HepG2 (cell line): ENCODE results near the gene PPCDC. TPM values are rescaled to one million over a fixed set of nuclear protein-coding genes. Genes with fewer than 3 reads are reported as not detected.
"Not testable (repeated sequence)": the region's sequence is repeated elsewhere in the genome, so short reads cannot be mapped to it uniquely, and the experiment has no call there.

Experiments used
- ATAC-seq: fragments of 200-7000 bp; cut with Tn5 transposase; 3 replicates; pipeline ENCODE4 v1.9.1; 2020; ENCODE audit warnings: mild to moderate bottlenecking, moderate library complexity
- BruUV-seq: library from RNA; stranded (reverse); fragments of 400-500 nt; replicated peaks from 2 replicates; lab custom pipeline; 2021; lab: Mats Ljungman, UMichigan
- CTCF ChIA-PET: fragments of 300-600 bp; formaldehyde crosslinking; extraction: SDS; loops from one replicate; lab custom pipeline; 2021; ENCODE audit warnings: low total read pairs, inconsistent platforms, low intra/inter-chr PET ratio; lab: Yijun Ruan, JAX
- POLR2A ChIA-PET: fragments of 350-600 bp; sonication (Branson Sonifier 250); formaldehyde crosslinking; loops from one replicate; lab custom pipeline; 2020; ENCODE audit warnings: antibody characterized with exemption, inconsistent platforms; lab: Yijun Ruan, JAX
- DNase-seq: peaks from one replicate; pipeline ENCODE4 v3.0.0-alpha.2; 2015; ENCODE audit warnings: low spot score
- FAIRE-seq: peaks from 3 replicates; lab custom pipeline; 2011; peaks lifted over from hg19 to GRCh38; lab: Jason Lieb, UNC
- H2AFZ ChIP-seq: one replicate; pipeline ENCODE4 v1.6.1; 2011; ENCODE audit warnings: low read length, inconsistent platforms
- H3K27ac ChIP-seq: fragments of 300-600 bp; 3 replicates; pipeline ENCODE4 v1.8.0; 2011; ENCODE audit warnings: mixed run types, mild to moderate bottlenecking, mixed read lengths, low read length, inconsistent platforms; ENCODE audit not compliant: insufficient read depth; ENCODE audit errors: extremely low read length
- H3K27me3 ChIP-seq, 2 experiments: fragments of 200-600 bp in 1 of 2; 2 replicates in 1 of 2; 3 replicates in 1 of 2; pipeline versions ENCODE4 v1.6.0 to v1.8.0; 2011; ENCODE audit warnings: low read length in 2 of 2, mild to moderate bottlenecking in 2 of 2, moderate library complexity in 2 of 2, inconsistent platforms in 1 of 2; ENCODE audit not compliant: insufficient read depth in 2 of 2, control insufficient read depth in 1 of 2
- H3K36me3 ChIP-seq, 2 experiments: fragments of 200-600 bp in 1 of 2; replicated peaks in 1 of 2; 2 replicates in 1 of 2; 3 replicates in 1 of 2; pipeline versions ENCODE4 v1.5.1 to v1.8.0; 2011; ENCODE audit warnings: low read length in 2 of 2, inconsistent platforms in 1 of 2; ENCODE audit not compliant: insufficient read depth in 2 of 2, control insufficient read depth in 1 of 2
- H3K4me1 ChIP-seq: 2 replicates; pipeline ENCODE4 v1.5.1; 2012; ENCODE audit warnings: low read length, inconsistent platforms; ENCODE audit not compliant: insufficient read depth
- H3K4me2 ChIP-seq: 2 replicates; pipeline ENCODE4 v1.6.0; 2011; ENCODE audit warnings: low read depth, low read length, inconsistent platforms
- H3K4me3 ChIP-seq, 3 experiments: fragments of 200-600 bp in 1 of 3; sonication (generic), shearing (Covaris generic) in 1 of 3; replicated peaks in 1 of 3; 2 replicates each; pipeline ENCODE4 v1.5.1; 2011 to 2016; ENCODE audit warnings: low read length in 3 of 3, inconsistent platforms in 2 of 3, low read depth in 2 of 3, mild to moderate bottlenecking in 2 of 3, control low read depth in 1 of 3, mixed read lengths in 1 of 3; ENCODE audit not compliant: insufficient read depth in 1 of 3
- H3K79me2 ChIP-seq: one replicate; pipeline ENCODE4 v1.6.1; 2011; ENCODE audit warnings: low read length, inconsistent platforms; ENCODE audit not compliant: insufficient read depth
- H3K9ac ChIP-seq: 2 replicates; pipeline ENCODE4 v1.6.0; 2011; ENCODE audit warnings: mild to moderate bottlenecking, low read depth, low read length, inconsistent platforms; ENCODE audit not compliant: insufficient read depth
- H3K9me3 ChIP-seq: 2 replicates; pipeline ENCODE4 v1.5.1; 2012; ENCODE audit warnings: mild to moderate bottlenecking, low read length
- H4K20me1 ChIP-seq: 2 replicates; pipeline ENCODE4 v1.6.0; 2011; ENCODE audit warnings: inconsistent platforms, mild to moderate bottlenecking, low read length, moderate library complexity; ENCODE audit not compliant: insufficient read depth
- JDP2 ChIP-seq: sonication (generic); formaldehyde crosslinking; IDR thresholded peaks from 2 replicates; pipeline ENCODE4 v1.8.1; 2022; ENCODE audit warnings: missing genetic modification reagents, borderline replicate concordance
- NFKBIZ ChIP-seq: IDR thresholded peaks from 2 replicates; pipeline ENCODE4 v1.6.1; 2018; ENCODE audit warnings: missing genetic modification reagents, missing compliant biosample characterization
- RFX5 ChIP-seq: IDR thresholded peaks from 2 replicates; pipeline ENCODE4 v1.6.1; 2011; ENCODE audit warnings: low read depth, low read length, improper control_type of control experiment
- ZNF7 ChIP-seq: IDR thresholded peaks from 2 replicates; pipeline ENCODE4 v1.6.1; 2016; ENCODE audit warnings: missing biosample characterization, missing genetic modification reagents
- WGBS: methylation state at CpG from one replicate; pipeline ENCODE4 v1.1.6; 2017; ENCODE audit warnings: low lambda C conversion rate; 5-methylcytosine and 5-hydroxymethylcytosine counted together
- in situ Hi-C: cut with HindIII; loops from 2 replicates; pipeline ENCODE4 v1.10.0; 2017; ENCODE audit warnings: low pct_unique_long_range_greater_than_20kb; ENCODE audit not compliant: extremely low pct_ligation_motif_present
- intact Hi-C: fragments of 100-400 bp; cut with micrococcal nuclease; formaldehyde crosslinking; loops from one replicate; pipeline ENCODE4 v1.10.0; 2022; ENCODE audit not compliant: unreplicated experiment
- polyA plus RNA-seq, 8 experiments: library from polyadenylated mRNA; depleted of rRNA in 3 of 8; stranded (reverse) in 7 of 8; unstranded in 1 of 8; fragments of >200 nt; fragmentation: Illumina TruSeq in 4 of 8; extraction: Trizol in 4 of 8; gene quantifications; 2 replicates each; pipeline versions ENCODE4 v1.2.1 to v1.2.3, GENCODE V29; 2011 to 2016; ENCODE audit warnings: low read depth in 4 of 8, missing spikeins in 1 of 8, mixed read lengths in 1 of 8; ENCODE audit not compliant: insufficient read depth in 1 of 8
- total RNA-seq, 5 experiments: library from RNA; depleted of rRNA; stranded (reverse); fragments of >200 nt; fragmentation: Illumina TruSeq; extraction: Trizol; gene quantifications; 2 replicates each; pipeline ENCODE4 v1.2.3, GENCODE V29; 2016; ENCODE audit warnings: low read depth in 1 of 5

The PPCDC gene
- total and polyA plus RNA-seq, 2 of the 13 experiments (the other 11 are each of a cell fraction or from before 2014, with no cell fraction given), result 12.3 to 12.8 TPM

DNA sequence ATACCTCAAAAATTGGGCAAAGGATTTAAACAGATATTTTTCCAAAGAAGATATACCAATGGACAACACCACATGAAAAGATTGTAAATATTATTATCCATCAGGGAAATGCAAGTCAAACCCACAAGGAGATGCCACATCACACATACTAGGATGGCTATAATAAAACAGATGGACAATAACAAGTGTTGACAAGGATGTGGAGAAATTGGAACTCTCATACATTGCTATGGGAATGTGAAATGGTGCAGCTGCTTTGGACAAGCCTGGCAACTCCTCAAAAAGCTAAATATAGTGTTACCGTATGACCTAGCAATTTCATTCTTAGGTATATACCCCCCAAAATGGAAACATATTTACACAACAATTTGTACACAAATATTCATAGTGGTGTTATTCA is 59.3 kb downstream of the PPCDC start:
- BruUV-seq, result no TSS peak
- in situ Hi-C loops, result no loop called here
- no peaks in the 10 kb centered on the region for H3K27me3 ChIP-seq
- H4K20me1 ChIP-seq, result no peaks in the 10 kb centered on the region
- no peaks in the 10 kb centered on the region for H3K9me3 ChIP-seq
- DNase-seq (no peak), FAIRE-seq (no peak), ATAC-seq (no peak)
- ChIA-PET POLR2A (no interaction called here), CTCF (no interaction called here)
- 68% methylated on average over 1 of the region's 1 CpG for WGBS
- no peak overlapping the region for H3K9ac ChIP-seq
- H3K36me3 ChIP-seq, result no peaks in the 10 kb centered on the region
- peaks cover 6% of the 10 kb centered on the region; the same call in 1 of the 2 replicates for H3K4me1 ChIP-seq
- intact Hi-C loops, result no loop called here
- H2AFZ ChIP-seq, result no peak overlapping the region
- no peak overlapping the region for H3K27ac ChIP-seq
- TF ChIP-seq RFX5 (no peak), ZNF7 (peak; percentile 85), JDP2 (CRISPR knock-in tag) (no peak), NFKBIZ (no peak)
- H3K4me3 ChIP-seq, result no peak overlapping the region
- no peak overlapping the region for H3K4me2 ChIP-seq
- H3K79me2 ChIP-seq, result no peaks in the 10 kb centered on the region

DNA sequence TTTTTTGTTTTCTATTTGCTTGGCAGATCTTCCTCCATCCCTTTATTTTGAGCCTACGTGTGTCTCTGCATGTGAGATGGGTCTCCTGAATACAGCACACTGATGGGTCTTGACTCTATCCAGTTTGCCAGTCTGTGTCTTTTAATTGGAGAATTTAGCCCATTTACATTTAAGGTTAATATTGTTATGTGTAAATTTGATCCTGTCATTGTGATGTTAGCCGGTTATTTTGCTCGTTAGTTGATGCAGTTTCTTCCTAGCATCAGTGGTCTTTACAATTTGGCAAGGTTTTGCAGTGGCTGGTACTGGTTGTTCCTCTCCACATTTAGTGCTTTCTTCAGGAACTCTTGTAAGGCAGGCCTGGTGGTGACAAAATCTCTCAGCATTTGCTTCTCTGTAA is 62.3 kb downstream of the PPCDC start:
- H3K27me3 ChIP-seq, H3K4me2 ChIP-seq, intact Hi-C loops, CTCF ChIA-PET, H4K20me1 ChIP-seq, H3K27ac ChIP-seq, BruUV-seq, H3K9me3 ChIP-seq, in situ Hi-C loops, H3K4me1 ChIP-seq, DNase-seq, H3K36me3 ChIP-seq, H3K79me2 ChIP-seq, H2AFZ ChIP-seq, H3K9ac ChIP-seq, POLR2A ChIA-PET, ATAC-seq, FAIRE-seq, H3K4me3 ChIP-seq: not testable (repeated sequence)
- 77% methylated on average over 3 of the region's 3 CpGs for WGBS
